Esophagus squamous epithelium (tissue), 5 donors: ENCODE results near the gene WNT9A. TPM values are rescaled to one million over a fixed set of nuclear protein-coding genes. Genes with fewer than 3 reads are reported as not detected.

Source experiments
- DNase-seq: peaks from one replicate; lab custom pipeline; 2025; lab: John Stamatoyannopoulos, UW
- H3K27ac ChIP-seq, 4 donors: fragments of 200-600 bp; sonication (generic); one replicate each; pipeline ENCODE4 v1.5.1; 2016 to 2019; ENCODE audit warnings: mild to moderate bottlenecking in 1 of 4
- H3K27me3 ChIP-seq, 4 donors: fragments of 200-600 bp; sonication (generic); 1 replicate in 3 of 4; 2 replicates in 1 of 4; pipeline versions ENCODE4 v1.5.1 to v1.6.0; 2017 to 2021; ENCODE audit warnings: antibody characterized with exemption in 1 of 4
- H3K36me3 ChIP-seq, 3 donors: fragments of 200-600 bp; sonication (generic); one replicate each; pipeline ENCODE4 v1.5.1; 2016 to 2019
- H3K4me1 ChIP-seq, 3 donors: fragments of 200-600 bp; sonication (generic); one replicate each; pipeline ENCODE4 v1.5.1; 2017 to 2019
- H3K4me3 ChIP-seq, 4 donors: fragments of 200-600 bp; sonication (generic); 1 replicate in 3 of 4; 2 replicates in 1 of 4; pipeline ENCODE4 v1.5.1; 2016 to 2019; ENCODE audit warnings: mild to moderate bottlenecking in 2 of 4, moderate library complexity in 1 of 4
- H3K9me3 ChIP-seq, 3 donors: fragments of 200-600 bp; sonication (generic); one replicate each; pipeline ENCODE4 v1.5.1; 2016 to 2019
- POLR2A ChIP-seq, 4 donors: fragments of 450-650 bp; IDR thresholded peaks; one replicate each; pipeline ENCODE4 v1.6.1; 2017; ENCODE audit warnings: antibody characterized with exemption in 4 of 4, mild to moderate bottlenecking in 4 of 4, moderate library complexity in 3 of 4
- WGBS, 2 donors: methylation state at CpG; one replicate each; pipeline ENCODE4 v1.1.5; 2018; 5-methylcytosine and 5-hydroxymethylcytosine counted together
- intact Hi-C: fragments of 100-400 bp; cut with DNase I; formaldehyde crosslinking; loops from one replicate; pipeline ENCODE4 v1.15.0; 2022
- total RNA-seq, 4 donors: library from RNA; depleted of rRNA; stranded (reverse); fragments of >200 nt; gene quantifications; one replicate each; pipeline ENCODE4 v1.1.0, GENCODE V29; 2016
- TF ChIP-seq, protein P1 (sequence below), 6 experiments: fragments of 450-650 bp in 4 of 6; fragments of 200-600 bp in 2 of 6; sonication (generic) in 2 of 6; IDR thresholded peaks; one replicate each; pipeline ENCODE4 v1.5.1; 2016 to 2019; ENCODE audit warnings: antibody characterized with exemption in 6 of 6, mild to moderate bottlenecking in 4 of 6, moderate library complexity in 4 of 6
- donor health status: DM: yes; HTN: yes; CAD: no.

Gene WNT9A
- total RNA-seq, 4 donors from 2014 or later = 1.7 to 5.9 (median 2.8) TPM

- peaks cover 0 to 7% (median 0%) of the 10 kb centered on the region in 3 donors for H3K4me1 ChIP-seq
- H3K27ac ChIP-seq = no peak overlapping the region
- no peaks in the 10 kb centered on the region for H3K9me3 ChIP-seq
- H3K4me3 ChIP-seq = no peak overlapping the region
- intact Hi-C loops = no loop called here
- H3K36me3 ChIP-seq = no peaks in the 10 kb centered on the region
- DNase-seq = no peak
- no peaks in the 10 kb centered on the region for H3K27me3 ChIP-seq
- TF ChIP-seq POLR2A (IDR thresholded peaks at IDR 0.05) = no peak
- TF ChIP-seq, protein P1, sequence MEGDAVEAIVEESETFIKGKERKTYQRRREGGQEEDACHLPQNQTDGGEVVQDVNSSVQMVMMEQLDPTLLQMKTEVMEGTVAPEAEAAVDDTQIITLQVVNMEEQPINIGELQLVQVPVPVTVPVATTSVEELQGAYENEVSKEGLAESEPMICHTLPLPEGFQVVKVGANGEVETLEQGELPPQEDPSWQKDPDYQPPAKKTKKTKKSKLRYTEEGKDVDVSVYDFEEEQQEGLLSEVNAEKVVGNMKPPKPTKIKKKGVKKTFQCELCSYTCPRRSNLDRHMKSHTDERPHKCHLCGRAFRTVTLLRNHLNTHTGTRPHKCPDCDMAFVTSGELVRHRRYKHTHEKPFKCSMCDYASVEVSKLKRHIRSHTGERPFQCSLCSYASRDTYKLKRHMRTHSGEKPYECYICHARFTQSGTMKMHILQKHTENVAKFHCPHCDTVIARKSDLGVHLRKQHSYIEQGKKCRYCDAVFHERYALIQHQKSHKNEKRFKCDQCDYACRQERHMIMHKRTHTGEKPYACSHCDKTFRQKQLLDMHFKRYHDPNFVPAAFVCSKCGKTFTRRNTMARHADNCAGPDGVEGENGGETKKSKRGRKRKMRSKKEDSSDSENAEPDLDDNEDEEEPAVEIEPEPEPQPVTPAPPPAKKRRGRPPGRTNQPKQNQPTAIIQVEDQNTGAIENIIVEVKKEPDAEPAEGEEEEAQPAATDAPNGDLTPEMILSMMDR (IDR thresholded peaks at IDR 0.05) = no peak
- WGBS, 2 donors = 84 to 91% methylated on average over 6 to 7 of the region's 12 CpGs
Observed at GRCh38 chr1:227894831-227895451, 52.8 kb downstream of the WNT9A start.

- Histone ChIP-seq H3K27ac (no peak overlapping the region), H3K27me3 (no peaks in the 10 kb centered on the region), H3K36me3 (no peaks in the 10 kb centered on the region), H3K4me1 (peaks cover 0 to 7% (median 0%) of the 10 kb centered on the region in 3 donors), H3K4me3 (no peak overlapping the region), H3K9me3 (no peaks in the 10 kb centered on the region)
- 84 to 88% methylated on average over 17 to 22 of the region's 27 CpGs for WGBS, 2 donors
- TF ChIP-seq POLR2A (IDR thresholded peaks at IDR 0.05) = no peak
- TF ChIP-seq, protein P1 (IDR thresholded peaks at IDR 0.05) = no peak
- intact Hi-C loops = no loop called here
- no peak for DNase-seq
Observed at GRCh38 chr1:227893949-227894721, 53.6 kb downstream of the WNT9A start.

- Histone ChIP-seq H3K9me3 (no peaks in the 10 kb centered on the region), H3K4me1 (peaks cover 0 to 8% (median 0%) of the 10 kb centered on the region in 3 donors), H3K27me3 (no peaks in the 10 kb centered on the region), H3K27ac (no peak overlapping the region), H3K36me3 (no peaks in the 10 kb centered on the region), H3K4me3 (no peak overlapping the region)
- WGBS, 2 donors = 78 to 94% methylated on average over 2 to 5 of the region's 9 CpGs
- no peak for TF ChIP-seq POLR2A (IDR thresholded peaks at IDR 0.05)
- no peak for DNase-seq
- intact Hi-C loops = no loop called here
Observed at GRCh38 chr1:227893300-227893948, 54.3 kb downstream of the WNT9A start.

DNA sequence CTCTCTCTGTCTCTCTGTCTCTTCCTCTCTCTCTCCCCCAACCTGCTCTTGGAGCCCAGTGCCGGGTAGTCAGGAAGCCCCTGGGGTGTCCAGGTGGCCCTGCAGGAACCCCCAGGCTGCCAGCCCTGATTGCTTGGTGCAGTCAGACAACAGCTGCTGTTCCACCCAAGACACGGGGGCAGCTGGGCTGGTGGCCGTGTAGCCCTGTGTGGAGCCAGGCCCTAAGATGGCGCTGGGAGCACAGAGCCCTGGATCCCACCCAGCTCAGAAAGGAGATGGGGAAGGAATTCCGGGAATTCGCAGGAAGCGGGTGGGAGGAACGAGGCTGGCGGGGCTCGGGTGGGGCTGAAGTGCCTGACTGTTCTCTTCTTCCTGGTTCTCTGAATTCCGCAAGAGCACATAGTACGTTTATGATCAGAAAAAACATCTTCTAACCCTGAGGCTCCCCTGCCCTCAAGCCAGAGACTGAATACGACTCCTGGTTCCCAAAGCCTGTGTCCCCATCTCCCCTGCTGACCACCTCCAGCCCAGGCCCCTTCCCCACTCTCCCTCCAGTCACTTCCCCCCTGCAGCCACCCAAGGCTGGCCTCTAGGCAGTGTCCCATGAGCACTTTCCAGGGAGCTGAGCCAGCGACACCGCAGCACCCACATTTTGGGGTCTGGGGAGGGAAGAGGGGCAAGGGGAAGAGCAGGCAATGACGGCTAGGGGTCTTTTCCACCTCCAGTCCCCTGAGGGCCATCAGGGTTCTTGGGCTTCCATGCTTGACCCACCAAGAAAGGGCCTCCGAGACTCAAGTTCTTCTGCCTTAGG is 55.0 kb downstream of the WNT9A start:
- Histone ChIP-seq H3K27me3 (no peaks in the 10 kb centered on the region), H3K27ac (no peak overlapping the region), H3K36me3 (no peaks in the 10 kb centered on the region), H3K4me1 (peaks cover 0 to 14% (median 0%) of the 10 kb centered on the region in 3 donors), H3K9me3 (no peaks in the 10 kb centered on the region), H3K4me3 (no peak overlapping the region)
- intact Hi-C loops = no loop called here
- DNase-seq = no peak
- 52 to 63% methylated on average over 2 to 11 of the region's 17 CpGs for WGBS, 2 donors
- TF ChIP-seq POLR2A (IDR thresholded peaks at IDR 0.05) = no peak
- TF ChIP-seq, protein P1 (IDR thresholded peaks at IDR 0.05) = no peak

GRCh38 chr1:227891955-227892488 is 55.7 kb downstream of the WNT9A start:
- H3K4me3 ChIP-seq = no peak overlapping the region
- intact Hi-C loops = no loop called here
- H3K27me3 ChIP-seq = no peaks in the 10 kb centered on the region
- 79 to 92% methylated on average over 4 to 6 of the region's 6 CpGs for WGBS, 2 donors
- TF ChIP-seq, protein P1 (IDR thresholded peaks at IDR 0.05) = no peak
- no peaks in the 10 kb centered on the region for H3K9me3 ChIP-seq
- peaks cover 2 to 21% (median 5%) of the 10 kb centered on the region in 3 donors for H3K4me1 ChIP-seq
- no peaks in the 10 kb centered on the region for H3K36me3 ChIP-seq
- no peak for DNase-seq
- no peak overlapping the region for H3K27ac ChIP-seq
